ENCODE results near the gene SH3RF2.
"Not testable (repeated sequence)": the region's sequence is repeated elsewhere in the genome, so short reads cannot be mapped to it uniquely, and the experiment has no call there.

The SH3RF2 gene

DNA sequence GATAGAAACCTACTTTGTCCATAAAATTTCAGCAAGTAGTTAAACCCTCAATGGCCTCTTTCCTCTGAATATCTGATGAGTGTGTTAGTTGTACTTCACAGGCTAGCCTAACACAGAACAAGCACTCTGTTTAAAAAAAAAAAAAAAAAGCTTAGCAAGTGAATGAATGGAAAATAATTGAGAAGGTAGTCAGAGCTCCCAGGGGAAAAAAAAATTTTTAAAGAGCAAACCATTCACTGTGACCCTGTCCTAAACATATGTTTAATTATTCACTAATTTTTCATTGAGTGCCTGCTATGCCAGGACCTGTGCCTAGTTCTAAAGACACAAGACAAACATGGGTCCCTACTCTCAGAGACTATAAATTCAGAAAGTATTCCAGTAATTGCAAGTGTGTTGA is 69.3 kb downstream of the SH3RF2 start:
- no peak for DNase-seq (ENCODE audit: low read depth)

DNA sequence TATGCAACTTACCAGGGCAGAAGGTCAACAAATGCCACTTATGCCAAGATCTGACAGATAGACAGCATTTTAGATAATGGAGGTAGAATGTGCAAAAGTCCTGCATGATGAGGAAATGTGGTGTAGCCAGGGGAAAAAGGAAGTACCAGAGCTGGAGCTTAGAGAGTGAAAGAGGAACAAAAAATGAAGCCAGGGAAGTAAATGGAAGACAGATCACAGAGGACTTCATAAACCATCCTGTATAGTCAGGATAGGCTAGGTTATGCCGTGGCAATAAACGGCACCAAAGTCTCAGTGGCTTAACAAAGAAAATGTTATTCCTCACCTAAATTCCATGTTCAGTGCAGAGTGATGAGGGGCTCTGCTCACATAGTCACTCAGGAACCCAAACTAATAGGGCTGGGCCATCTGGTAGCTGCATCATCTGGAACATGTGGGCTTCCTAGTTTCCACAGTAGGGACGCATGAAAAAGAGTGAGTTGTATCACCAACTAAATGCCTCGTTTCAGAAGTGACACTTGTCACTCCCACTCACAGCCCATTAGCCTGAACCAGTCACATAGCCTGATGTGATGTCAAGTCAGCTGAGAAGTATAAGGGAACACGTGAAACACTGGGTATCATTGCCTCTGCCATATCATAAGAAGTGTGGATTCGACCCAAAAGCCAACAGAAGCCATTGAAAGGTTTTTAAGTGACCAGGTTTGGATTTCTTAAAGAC is 70.3 kb downstream of the SH3RF2 start:
- no peak for DNase-seq (ENCODE audit: low read depth)

GRCh38 chr5:146007270-146007669 is 70.9 kb downstream of the SH3RF2 start:
- no peak for DNase-seq (ENCODE audit: low read depth)

DNA sequence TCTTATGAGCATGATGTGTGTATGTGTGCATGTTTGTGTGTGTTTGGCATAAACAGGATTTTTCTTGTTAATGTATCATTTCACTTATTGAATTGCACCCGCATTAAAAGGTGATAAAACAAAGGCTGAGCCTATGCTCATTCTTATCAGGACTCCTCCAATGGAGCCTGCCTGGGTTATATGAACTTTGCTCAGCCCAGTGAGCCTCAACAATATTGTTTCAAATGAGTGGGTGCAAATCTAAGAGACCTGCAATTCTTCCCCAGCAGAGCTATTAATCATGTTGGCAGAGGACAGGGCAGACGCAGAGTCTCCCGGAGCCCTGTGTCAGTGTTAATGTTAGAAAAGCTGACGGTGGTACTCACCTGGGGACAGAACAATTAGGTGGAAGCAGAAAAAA is 71.6 kb downstream of the SH3RF2 start:
- DNase-seq (ENCODE audit: low read depth), result no peak

DNA sequence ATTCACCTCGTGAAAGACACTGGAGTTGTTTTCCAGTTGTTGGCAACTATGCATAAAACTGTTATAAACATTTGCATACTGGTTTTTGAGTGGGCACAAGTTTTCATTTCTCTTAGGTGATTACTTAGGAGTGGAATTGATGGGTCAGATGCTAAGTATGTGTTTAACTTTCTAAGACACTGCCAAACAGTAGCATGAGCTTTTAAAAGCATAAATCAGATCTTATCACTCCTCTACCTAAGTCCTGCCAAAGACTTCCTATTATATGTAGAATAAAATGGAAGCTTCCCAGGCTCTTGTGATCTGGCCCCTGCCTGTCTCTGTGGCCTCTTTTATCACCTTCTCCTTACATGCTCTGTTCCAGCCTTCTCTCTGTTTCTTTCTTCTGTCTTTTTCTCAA is 72.6 kb downstream of the SH3RF2 start:
- no peak for DNase-seq (ENCODE audit: low read depth)

- DNase-seq (ENCODE audit: low read depth), result not testable (repeated sequence)
These were observed 74.1 kb downstream of the SH3RF2 start for GRCh38 chr5:146010447-146010846.

- no peak for DNase-seq (ENCODE audit: low read depth)
These were observed 77.4 kb downstream of the SH3RF2 start for GRCh38 chr5:146013761-146014160.

GRCh38 chr5:146015001-146015400 is 78.6 kb downstream of the SH3RF2 start:
- no peak for DNase-seq (ENCODE audit: low read depth)

DNA sequence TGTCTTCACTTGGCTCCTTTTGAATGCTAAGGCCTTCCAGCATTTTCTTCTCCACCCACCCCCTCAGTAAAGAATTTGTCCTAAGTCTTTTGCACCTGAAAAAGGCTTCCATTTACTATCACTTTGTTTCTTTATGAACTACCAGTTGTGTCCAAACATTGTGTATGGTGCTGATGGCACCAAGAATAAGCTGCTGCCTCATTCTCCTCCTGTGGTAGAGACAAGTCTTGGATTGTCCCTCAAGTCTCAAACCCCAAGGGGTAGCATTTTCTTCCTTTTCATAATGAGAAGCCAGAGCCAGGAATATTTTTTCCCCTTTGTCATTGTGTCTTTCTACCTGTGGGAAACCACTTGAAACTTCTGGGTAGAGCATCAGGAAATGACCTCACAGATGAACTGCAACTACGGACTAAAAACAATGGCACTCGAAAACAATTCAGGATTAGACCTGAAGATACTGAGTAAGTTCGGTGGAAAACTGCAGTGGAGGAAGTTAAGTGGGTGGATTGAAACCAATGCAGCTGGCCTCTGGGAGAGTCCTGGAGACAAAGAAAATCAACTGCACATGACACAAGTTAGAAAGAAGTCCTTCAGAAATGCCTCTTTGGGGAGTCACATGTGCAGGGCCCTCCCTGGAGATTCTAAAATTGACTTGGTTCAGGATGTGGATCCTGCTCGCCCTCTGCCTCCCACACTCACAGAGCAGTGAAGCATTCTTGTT is 80.5 kb downstream of the SH3RF2 start:
- DNase-seq (ENCODE audit: low read depth), result no peak

DNA sequence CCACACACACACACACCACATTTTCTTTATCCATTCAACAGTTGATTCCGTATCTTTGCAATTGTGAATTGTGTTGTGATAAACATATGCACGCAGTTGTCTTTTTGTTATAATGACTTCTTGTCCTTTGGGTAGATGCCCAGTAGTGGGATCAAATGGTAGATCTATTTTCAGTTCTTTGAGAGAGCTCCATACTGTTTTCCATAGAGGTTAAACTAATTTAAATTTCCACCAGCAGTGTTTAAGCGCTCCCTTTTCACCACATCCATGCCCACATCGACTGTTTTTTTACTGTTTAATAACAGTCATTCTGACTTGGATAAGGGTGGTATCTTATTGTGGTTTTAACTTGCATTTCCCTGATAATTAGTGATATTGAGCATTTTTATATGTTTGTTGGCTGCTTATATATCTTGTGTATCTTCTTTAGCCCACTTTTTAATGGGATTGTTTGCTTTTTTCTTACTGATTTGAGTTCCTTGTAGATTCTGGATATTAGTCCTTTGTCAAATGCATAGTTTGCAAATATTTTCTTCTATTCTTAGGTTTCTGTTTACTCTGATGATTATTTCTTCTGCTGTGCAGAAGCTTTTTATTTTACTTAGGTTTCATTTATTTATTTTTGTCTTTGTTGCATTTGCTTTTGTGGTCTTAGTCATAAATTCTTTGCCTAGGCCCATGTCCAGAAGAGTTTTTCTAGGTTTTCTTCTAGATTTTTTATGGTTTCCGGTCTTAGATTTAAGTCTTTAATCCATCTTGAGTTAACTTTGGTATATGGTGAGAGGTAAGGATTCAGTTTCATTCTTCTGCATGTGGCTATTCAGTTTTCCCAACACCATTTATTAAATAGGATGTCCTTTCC is 82.4 kb downstream of the SH3RF2 start:
- DNase-seq (ENCODE audit: low read depth), result no peak

GRCh38 chr5:146020100-146020499 is 83.7 kb downstream of the SH3RF2 start:
- no peak for DNase-seq (ENCODE audit: low read depth)

GRCh38 chr5:146024034-146024433 is 87.7 kb downstream of the SH3RF2 start:
- no peak for DNase-seq (ENCODE audit: low read depth)

- no peak for DNase-seq (ENCODE audit: low read depth)
These were observed 88.8 kb downstream of the SH3RF2 start for GRCh38 chr5:146025114-146025680.

DNA sequence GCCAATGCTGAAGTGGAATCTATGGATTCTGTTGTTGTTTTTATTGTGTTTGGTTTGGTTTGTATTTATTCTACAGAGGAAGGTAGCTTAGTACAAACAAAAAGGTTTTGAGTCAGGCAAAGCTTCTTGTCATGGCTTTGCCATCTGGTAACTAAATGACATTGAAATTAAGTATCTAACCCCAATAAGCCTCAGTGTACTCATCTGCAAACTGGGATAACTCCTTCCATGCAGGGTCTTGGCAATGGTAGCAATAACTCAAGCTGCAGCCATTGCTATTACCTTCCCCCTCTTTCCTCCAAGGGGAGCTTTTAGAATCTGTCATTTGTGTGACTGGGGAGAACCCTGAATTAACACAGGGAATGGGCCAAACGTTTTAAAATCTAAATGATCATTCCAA is 89.3 kb downstream of the SH3RF2 start:
- no peak for DNase-seq (ENCODE audit: low read depth)

DNA sequence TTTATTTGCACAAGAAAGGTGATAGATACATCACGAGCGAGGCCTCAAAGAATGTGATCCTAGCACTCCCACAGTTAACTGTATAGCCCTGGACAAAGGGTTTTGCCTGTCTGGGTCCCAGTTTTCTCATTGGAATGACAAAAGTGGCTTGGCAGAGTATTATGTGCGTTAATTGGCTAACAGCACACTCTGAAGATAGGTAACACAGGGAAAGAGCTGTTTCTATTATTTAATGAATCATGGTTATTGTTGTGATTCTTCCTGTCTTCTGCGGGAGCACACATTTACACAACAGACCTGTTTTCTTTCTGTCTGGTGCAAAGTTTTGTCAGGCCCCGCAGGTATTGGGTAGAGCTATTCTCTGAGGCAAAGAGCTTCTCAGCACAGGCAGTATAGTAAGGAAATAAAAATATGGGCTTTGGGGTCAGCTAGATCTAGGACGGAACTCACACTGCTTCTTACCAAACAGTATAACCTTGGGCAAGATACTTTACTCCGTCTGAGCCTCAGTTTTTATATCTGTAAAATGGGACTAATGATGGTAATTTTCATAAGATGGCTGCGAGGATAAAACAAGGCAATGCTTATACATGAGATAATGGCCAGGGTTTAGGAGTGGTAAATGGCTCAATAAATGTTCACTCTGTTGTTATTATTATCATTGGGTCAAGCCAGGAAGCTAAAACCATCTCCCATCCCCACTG is 90.1 kb downstream of the SH3RF2 start:
- DNase-seq (ENCODE audit: low read depth), result no peak

- DNase-seq (ENCODE audit: low read depth), result no peak
These were observed 91.4 kb downstream of the SH3RF2 start for GRCh38 chr5:146027751-146028150.

DNA sequence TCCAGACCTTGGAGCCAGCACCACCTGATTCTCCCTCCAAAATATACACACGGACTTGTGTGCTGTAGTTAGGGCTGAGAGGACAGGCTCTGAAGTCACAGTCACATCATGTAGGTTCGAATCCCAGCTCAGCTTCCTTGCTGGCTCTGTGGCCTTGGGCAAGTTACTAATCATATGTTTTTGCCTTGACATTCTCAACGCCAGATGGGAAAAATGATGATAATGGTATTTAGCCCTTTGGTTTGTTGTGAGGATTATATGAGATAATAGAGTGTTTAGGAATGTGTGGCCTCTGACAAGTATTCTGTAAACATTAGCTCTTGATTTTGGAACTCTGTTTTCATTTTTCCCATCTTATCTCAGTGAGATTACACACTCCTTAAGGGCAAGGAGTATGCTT is 96.5 kb downstream of the SH3RF2 start:
- no peak for DNase-seq (ENCODE audit: low read depth)

DNA sequence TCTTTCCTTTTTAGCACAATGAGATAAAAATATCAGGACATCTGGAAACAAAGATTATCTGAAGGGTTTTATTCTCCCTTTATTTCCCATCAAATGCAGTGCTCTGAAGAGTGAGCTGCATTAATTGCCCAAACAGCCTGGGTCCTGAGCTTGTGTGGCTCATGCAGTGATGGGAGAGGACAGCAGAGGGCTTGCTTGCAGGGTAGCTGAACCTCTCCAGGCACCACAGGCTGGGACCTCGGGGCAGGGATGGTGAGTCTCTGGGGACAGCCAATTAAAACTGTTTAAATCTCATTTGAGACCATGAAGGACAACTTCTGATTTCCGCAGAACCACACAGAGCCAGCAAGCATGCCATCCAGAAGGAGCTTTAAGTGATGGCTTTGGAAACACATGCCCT is 97.7 kb downstream of the SH3RF2 start:
- DNase-seq (ENCODE audit: low read depth), result no peak

GRCh38 chr5:146034605-146035004 is 98.2 kb downstream of the SH3RF2 start:
- DNase-seq (ENCODE audit: low read depth), result no peak

DNA sequence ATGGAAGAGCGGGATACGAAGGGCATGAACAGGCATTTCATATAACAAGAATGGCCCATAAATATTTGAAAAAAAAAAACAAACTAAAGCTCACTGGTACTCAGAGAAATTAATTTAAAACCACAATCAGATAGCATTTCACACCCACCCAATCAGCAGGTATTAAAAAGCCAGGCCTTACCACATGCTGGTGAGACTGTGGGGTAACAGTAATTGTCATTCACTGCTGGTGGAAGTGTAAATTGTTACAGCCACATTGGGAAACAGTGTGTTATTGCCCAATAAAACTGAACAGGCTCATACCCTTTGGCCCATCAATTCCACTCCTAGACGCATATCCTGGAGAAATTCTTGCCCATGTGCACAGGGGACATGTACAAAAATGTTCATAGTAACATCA is 103.0 kb downstream of the SH3RF2 start:
- no peak for DNase-seq (ENCODE audit: low read depth)

DNA sequence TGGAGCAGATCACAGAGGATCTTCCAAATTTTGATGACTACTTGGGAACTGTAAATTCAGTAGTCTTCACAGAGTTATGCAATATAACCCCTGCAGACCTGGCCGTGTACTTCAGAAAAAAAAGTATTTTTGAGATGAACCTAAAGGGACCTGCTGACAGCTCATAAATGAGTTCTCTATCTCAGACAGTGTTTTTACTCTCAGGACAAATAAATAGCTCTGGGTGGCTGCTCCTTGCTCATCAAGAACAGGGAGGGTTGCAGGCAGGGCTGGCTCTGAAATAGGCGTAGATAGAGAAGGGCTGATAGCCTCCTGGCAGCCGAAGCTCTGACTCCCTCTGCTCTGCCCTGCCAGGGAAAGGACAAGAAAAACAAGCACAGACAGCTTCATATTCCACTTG is 104.1 kb downstream of the SH3RF2 start:
- DNase-seq (ENCODE audit: low read depth), result no peak

Measured in T follicular helper cell (primary cell).